ENCODE results near the gene U2AF2. TPM values are rescaled to one million over a fixed set of nuclear protein-coding genes. Genes with fewer than 3 reads are reported as not detected.

The U2AF2 gene
- total RNA-seq, 1 experiment from 2014 or later: 309 TPM

- Mint-ChIP-seq H3K36me3 (ENCODE audit: insufficient read depth, unreplicated experiment) (peaks cover 62% of the 10 kb centered on the region), H3K4me1 (ENCODE audit: low read depth, unreplicated experiment) (no peaks in the 10 kb centered on the region), H3K27ac (ENCODE audit: unreplicated experiment) (no peak overlapping the region), H3K9me3 (ENCODE audit: low read depth, unreplicated experiment) (no peaks in the 10 kb centered on the region), H3K4me3 (ENCODE audit: low read depth, unreplicated experiment) (no peak overlapping the region), H3K27me3 (ENCODE audit: unreplicated experiment) (no peaks in the 10 kb centered on the region)
- no TSS peak for BruUV-seq (replicated peaks)
- TF ChIP-seq CTCF (IDR thresholded peaks at IDR 0.05; ENCODE audit: unreplicated experiment): no peak
- no peak for DNase-seq
- CTCF ChIA-PET: interaction anchor here (0.6 kb wide), 1 partner anchor 125 kb away, joined by 4 read pairs; no protein-coding TSS in a partner anchor
- intact Hi-C loops (cut with micrococcal nuclease; ENCODE audit: unreplicated experiment): no loop called here
Measured at GRCh38 chr19:55694656-55695491, 40.0 kb downstream of the U2AF2 start.

GRCh38 chr19:55695511-55696290 lies 40.9 kb downstream of the U2AF2 start:
- CTCF ChIA-PET: no interaction called here
- no peak for TF ChIP-seq CTCF (IDR thresholded peaks at IDR 0.05; ENCODE audit: unreplicated experiment)
- H3K27me3 Mint-ChIP-seq (ENCODE audit: unreplicated experiment): no peaks in the 10 kb centered on the region
- peaks cover 70% of the 10 kb centered on the region for H3K36me3 Mint-ChIP-seq (ENCODE audit: insufficient read depth, unreplicated experiment)
- H3K27ac Mint-ChIP-seq (ENCODE audit: unreplicated experiment): no peak overlapping the region
- H3K4me3 Mint-ChIP-seq (ENCODE audit: low read depth, unreplicated experiment): no peak overlapping the region
- H3K9me3 Mint-ChIP-seq (ENCODE audit: low read depth, unreplicated experiment): no peaks in the 10 kb centered on the region
- TSS peak; percentile 62 for BruUV-seq (replicated peaks)
- no peak for DNase-seq
- intact Hi-C loops (cut with micrococcal nuclease; ENCODE audit: unreplicated experiment): no loop called here
- no peaks in the 10 kb centered on the region for H3K4me1 Mint-ChIP-seq (ENCODE audit: low read depth, unreplicated experiment)

- Mint-ChIP-seq H3K27ac (ENCODE audit: unreplicated experiment) (no peak overlapping the region), H3K27me3 (ENCODE audit: unreplicated experiment) (no peaks in the 10 kb centered on the region), H3K4me3 (ENCODE audit: low read depth, unreplicated experiment) (no peak overlapping the region), H3K9me3 (ENCODE audit: low read depth, unreplicated experiment) (no peaks in the 10 kb centered on the region), H3K4me1 (ENCODE audit: low read depth, unreplicated experiment) (no peaks in the 10 kb centered on the region), H3K36me3 (ENCODE audit: insufficient read depth, unreplicated experiment) (peaks cover 64% of the 10 kb centered on the region)
- no peak for TF ChIP-seq CTCF (IDR thresholded peaks at IDR 0.05; ENCODE audit: unreplicated experiment)
- intact Hi-C loops (cut with micrococcal nuclease; ENCODE audit: unreplicated experiment): no loop called here
- no TSS peak for BruUV-seq (replicated peaks)
- CTCF ChIA-PET: no interaction called here
- DNase-seq: no peak
Measured at GRCh38 chr19:55696301-55697068, 41.6 kb downstream of the U2AF2 start.

- peaks cover 60% of the 10 kb centered on the region for H3K36me3 Mint-ChIP-seq (ENCODE audit: insufficient read depth, unreplicated experiment)
Measured at GRCh38 chr19:55697069-55697440, 42.2 kb downstream of the U2AF2 start.

More at GRCh38 chr19:55697069-55697440, 42.2 kb downstream of the U2AF2 start:
- no peaks in the 10 kb centered on the region for H3K27me3 Mint-ChIP-seq (ENCODE audit: unreplicated experiment)
- H3K27ac Mint-ChIP-seq (ENCODE audit: unreplicated experiment): no peak overlapping the region
- BruUV-seq (replicated peaks): no TSS peak
- no peak overlapping the region for H3K4me3 Mint-ChIP-seq (ENCODE audit: low read depth, unreplicated experiment)
- no peaks in the 10 kb centered on the region for H3K4me1 Mint-ChIP-seq (ENCODE audit: low read depth, unreplicated experiment)
- TF ChIP-seq CTCF (IDR thresholded peaks at IDR 0.05; ENCODE audit: unreplicated experiment): no peak
- intact Hi-C loops (cut with micrococcal nuclease; ENCODE audit: unreplicated experiment): no loop called here
- H3K9me3 Mint-ChIP-seq (ENCODE audit: low read depth, unreplicated experiment): no peaks in the 10 kb centered on the region
- DNase-seq: no peak
- CTCF ChIA-PET: no interaction called here
